ENCODE measurements around the gene DAPK2. TPM values are rescaled to one million over a fixed set of nuclear protein-coding genes. Genes with fewer than 3 reads are reported as not detected.

The DAPK2 gene
- total RNA-seq, 1 experiment from 2014 or later, result 2.3 TPM

- TF ChIP-seq PREB (CRISPR knock-in tag; IDR thresholded peaks at IDR 0.05; ENCODE audit: borderline replicate concordance), result no peak
- TF ChIP-seq ATF3 (CRISPR knock-in tag; conservative IDR thresholded peaks at IDR 0.05), result no peak
- no peak for TF ChIP-seq ETV6 (CRISPR knock-in tag; IDR thresholded peaks at IDR 0.05)
- TF ChIP-seq PRDM15 (CRISPR knock-in tag; IDR thresholded peaks at IDR 0.05), result no peak
- no peak for TF ChIP-seq ATF1 (CRISPR knock-in tag; IDR thresholded peaks at IDR 0.05)
- no peak for TF ChIP-seq IRF1 (CRISPR knock-in tag; IDR thresholded peaks at IDR 0.05)
- no peak for TF ChIP-seq CBFB (CRISPR knock-in tag; IDR thresholded peaks at IDR 0.05; ENCODE audit: low read depth)
- TF ChIP-seq SOX15 (CRISPR knock-in tag; IDR thresholded peaks at IDR 0.05), result no peak
- no peak for TF ChIP-seq CREB1 (CRISPR knock-in tag; IDR thresholded peaks at IDR 0.05)
- TF ChIP-seq CREM (CRISPR knock-in tag; IDR thresholded peaks at IDR 0.05), result no peak
- TF ChIP-seq AFF4 (CRISPR knock-in tag; IDR thresholded peaks at IDR 0.05; ENCODE audit: borderline replicate concordance), result no peak
Observed at GRCh38 chr15:64032329-64032728, 14.0 kb downstream of the DAPK2 start (continued).

- no peak for ATAC-seq
- TF ChIP-seq HMGA2 (CRISPR knock-in tag; IDR thresholded peaks at IDR 0.05) (no peak), CTCF (IDR thresholded peaks at IDR 0.05) (no peak), SOX15 (CRISPR knock-in tag; IDR thresholded peaks at IDR 0.05) (no peak), IRF2 (CRISPR knock-in tag; IDR thresholded peaks at IDR 0.05; ENCODE audit: borderline replicate concordance, low read depth) (no peak), GABPB1 (CRISPR knock-in tag; IDR thresholded peaks at IDR 0.05) (no peak), ZMAT4 (CRISPR knock-in tag; IDR thresholded peaks at IDR 0.05) (no peak), ZNF532 (CRISPR knock-in tag; IDR thresholded peaks at IDR 0.05; ENCODE audit: borderline replicate concordance) (no peak), ATF6 (CRISPR knock-in tag; IDR thresholded peaks at IDR 0.05) (no peak)
Observed at GRCh38 chr15:64030123-64030522, 16.2 kb downstream of the DAPK2 start.

More at GRCh38 chr15:64030123-64030522, 16.2 kb downstream of the DAPK2 start:
- ChIA-PET CTCF (interaction anchor here (1.6 kb wide), 1 partner anchor 39 kb away, joined by 6 read pairs; no protein-coding TSS in a partner anchor), POLR2A (no interaction called here)
- no peaks in the 10 kb centered on the region for H3K36me3 Mint-ChIP-seq
- H3K9me3 Mint-ChIP-seq, result peaks cover 3% of the 10 kb centered on the region; the same call in 1 of the 2 replicates
- no peak overlapping the region for H3K27ac Mint-ChIP-seq
- no peaks in the 10 kb centered on the region for H3K4me1 Mint-ChIP-seq
- no peak for DNase-seq (ENCODE audit: low spot score)
- H3K4me3 Mint-ChIP-seq, result no peak overlapping the region
- H3K27me3 Mint-ChIP-seq (ENCODE audit: low read depth), result no peaks in the 10 kb centered on the region

Data from WTC11 (cell line).